ENCODE measurements around the gene TMED1.

- TF ChIP-seq CTCF (IDR thresholded peaks at IDR 0.05) (no peak), POLR2A (IDR thresholded peaks at IDR 0.05) (no peak), POLR2AphosphoS5 (IDR thresholded peaks at IDR 0.05) (no peak), EP300 (IDR thresholded peaks at IDR 0.05) (no peak)
These were observed 6.8 kb downstream of the TMED1 start for GRCh38 chr19:10828981-10829821.
